Spleen (tissue), 11 donors: Measurements from ENCODE around the gene MOG. TPM values are rescaled to one million over a fixed set of nuclear protein-coding genes. Genes with fewer than 3 reads are reported as not detected.
A peak's percentile ranks its signal among the peaks of the same experiment; 100 is the strongest.

Experiments
- DNase-seq: peaks from one replicate; pipeline ENCODE4 v3.0.0-alpha.2; 2020
- H3K27ac ChIP-seq, 8 donors: fragments of 200-600 bp; sonication (generic) in 7 of 8; 1 replicate in 4 of 8; 2 replicates in 4 of 8; pipeline versions ENCODE4 v1.5.0 to v1.8.0; 2016 to 2021; ENCODE audit warnings: inconsistent platforms in 4 of 8, mild to moderate bottlenecking in 4 of 8, moderate library complexity in 1 of 8
- H3K27me3 ChIP-seq, 7 donors: fragments of 200-600 bp; sonication (generic) in 6 of 7; replicated peaks in 1 of 7; 1 replicate in 4 of 7; 2 replicates in 3 of 7; pipeline versions ENCODE4 v1.5.0 to v1.8.0; 2016 to 2021; ENCODE audit warnings: inconsistent platforms in 3 of 7, mild to moderate bottlenecking in 1 of 7
- H3K36me3 ChIP-seq, 6 donors: fragments of 200-600 bp; sonication (generic) in 5 of 6; 1 replicate in 4 of 6; 2 replicates in 2 of 6; pipeline versions ENCODE4 v1.5.0 to v1.8.0; 2016 to 2021; ENCODE audit warnings: inconsistent platforms in 2 of 6
- H3K4me1 ChIP-seq, 6 donors: fragments of 200-600 bp; sonication (generic) in 5 of 6; 1 replicate in 3 of 6; 2 replicates in 3 of 6; pipeline versions ENCODE4 v1.5.0 to v1.8.0; 2016 to 2021; ENCODE audit warnings: inconsistent platforms in 3 of 6
- H3K4me3 ChIP-seq, 8 donors: fragments of 200-600 bp; sonication (generic) in 7 of 8; 1 replicate in 4 of 8; 2 replicates in 4 of 8; pipeline versions ENCODE4 v1.5.0 to v1.8.0; 2016 to 2021; ENCODE audit warnings: inconsistent platforms in 4 of 8, mild to moderate bottlenecking in 4 of 8, moderate library complexity in 2 of 8
- H3K9me3 ChIP-seq, 8 donors: fragments of 200-600 bp; sonication (generic) in 7 of 8; 1 replicate in 4 of 8; 2 replicates in 4 of 8; pipeline versions ENCODE4 v1.5.0 to v1.8.0; 2016 to 2021; ENCODE audit warnings: inconsistent platforms in 4 of 8
- POLR2A ChIP-seq, 3 donors: fragments of 450-650 bp; IDR thresholded peaks; one replicate each; pipeline ENCODE4 v1.5.1; 2017; ENCODE audit warnings: antibody characterized with exemption in 3 of 3, mild to moderate bottlenecking in 1 of 3
- POLR2AphosphoS5 ChIP-seq, 3 donors: sonication (generic); formaldehyde crosslinking; IDR thresholded peaks; one replicate each; pipeline ENCODE4 v1.5.1; 2017; ENCODE audit warnings: antibody characterized with exemption in 3 of 3
- WGBS, 5 donors: extraction: QIAGEN DNeasy Blood & Tissue Kit in 3 of 5; methylation state at CpG; one replicate each; pipeline versions ENCODE4 v1.1.5 to v1.1.7; 2013 to 2018; 5-methylcytosine and 5-hydroxymethylcytosine counted together
- intact Hi-C: fragments of 100-400 bp; cut with DNase I; formaldehyde crosslinking; loops from one replicate; pipeline ENCODE4 v1.15.0; 2023; ENCODE audit warnings: low total_unique reads
- polyA plus RNA-seq, 3 donors: library from polyadenylated mRNA; stranded (reverse); fragments of 200-250 nt; gene quantifications; one replicate each; pipeline ENCODE4 v1.2.1, GENCODE V29; 2013
- total RNA-seq, 7 donors: library from RNA; depleted of rRNA in 3 of 7; stranded (reverse); fragments of >200 nt in 3 of 7; fragmentation: NEBNext Ultra II Directional in 4 of 7; extraction: Animal tissue kit (Norgen Biotek cat#: 25700) in 4 of 7; gene quantifications; one replicate each; pipeline versions ENCODE4 v1.1.0 to v1.2.1, GENCODE V29; 2016 to 2021
- TF ChIP-seq, protein P1 (sequence below), 11 experiments: fragments of 200-600 bp in 7 of 11; fragments of 450-650 bp in 4 of 11; sonication (generic) in 4 of 11; IDR thresholded peaks in 8 of 11; conservative IDR thresholded peaks in 3 of 11; 1 replicate in 7 of 11; 2 replicates in 4 of 11; pipeline versions ENCODE4 v1.4.0 to v1.8.0; 2016 to 2021; ENCODE audit warnings: antibody characterized with exemption in 11 of 11, inconsistent platforms in 4 of 11, mild to moderate bottlenecking in 1 of 11
- donor health status: healthy with polysubstance abuse.
- donor health status: DM: no; HTN: no; CAD: no; lungs with moderate emphysema.
- donor health status: DM: no; HTN: no; CAD: no.
- donor health status: Bipolar disorder and iron deficiency.
- donor health status: healthy.
- donor health status: DM: no; HTN: no; CAD: no.
- donor health status: DM: yes; HTN: yes; CAD: no.

MOG gene
- total and polyA plus RNA-seq, 10 donors: not detected

DNA sequence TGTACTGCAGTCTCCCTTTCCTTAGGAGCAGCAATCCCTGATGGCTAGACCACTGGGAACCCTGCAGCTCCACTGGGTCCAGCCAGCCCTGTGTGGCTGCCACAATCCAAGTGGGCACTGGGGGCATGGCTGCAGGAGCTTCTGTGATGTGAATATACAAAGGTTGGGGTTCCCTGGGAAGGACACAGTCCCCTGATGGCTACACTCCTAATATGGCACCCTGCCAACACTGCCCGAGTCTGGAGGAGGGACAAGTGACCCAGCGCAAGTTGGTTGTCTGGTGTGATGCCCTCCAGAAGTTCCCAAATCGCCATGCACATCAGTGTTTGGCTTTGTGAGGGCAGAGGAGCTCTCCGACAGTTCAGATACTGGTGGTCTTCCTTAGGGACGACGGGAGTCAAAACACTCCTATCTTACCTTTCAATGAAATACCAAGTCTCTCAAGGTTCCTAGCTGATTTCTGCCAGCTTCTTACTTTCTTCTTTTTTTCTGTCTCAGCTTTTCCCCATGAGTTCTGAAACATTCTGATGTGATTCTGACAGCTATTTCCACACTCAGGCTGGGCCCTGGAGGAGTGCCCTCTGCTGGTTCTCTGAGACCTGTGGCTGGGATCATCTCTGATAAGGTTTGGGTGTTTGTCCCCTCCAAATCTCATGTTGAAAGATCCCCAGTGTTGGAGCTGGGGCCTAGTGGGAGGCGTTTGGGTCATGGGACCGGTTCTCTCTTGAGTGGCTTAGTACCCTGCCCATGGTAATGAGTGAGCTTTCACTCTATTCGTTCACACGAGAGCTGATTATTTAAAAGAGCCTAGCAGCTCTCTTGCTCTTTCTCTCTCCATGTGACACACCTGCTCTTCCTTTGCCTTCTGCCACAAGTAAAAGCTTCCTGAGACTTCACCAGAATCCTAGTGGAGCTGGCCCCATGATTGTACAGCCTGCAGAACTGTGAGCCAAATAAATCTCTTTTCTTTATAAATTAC lies 39.5 kb downstream of the MOG start:
- Histone ChIP-seq H3K4me3 (no peak overlapping the region), H3K36me3 (no peaks in the 10 kb centered on the region), H3K27ac (no peak overlapping the region), H3K4me1 (no peaks in the 10 kb centered on the region), H3K27me3 (peaks cover 0 to 5% (median 0%) of the 10 kb centered on the region in 7 donors), H3K9me3 (peaks cover 0 to 23% (median 12%) of the 10 kb centered on the region in 8 donors)
- intact Hi-C loops: no loop called here
- no peak for DNase-seq
- TF ChIP-seq, protein P1, sequence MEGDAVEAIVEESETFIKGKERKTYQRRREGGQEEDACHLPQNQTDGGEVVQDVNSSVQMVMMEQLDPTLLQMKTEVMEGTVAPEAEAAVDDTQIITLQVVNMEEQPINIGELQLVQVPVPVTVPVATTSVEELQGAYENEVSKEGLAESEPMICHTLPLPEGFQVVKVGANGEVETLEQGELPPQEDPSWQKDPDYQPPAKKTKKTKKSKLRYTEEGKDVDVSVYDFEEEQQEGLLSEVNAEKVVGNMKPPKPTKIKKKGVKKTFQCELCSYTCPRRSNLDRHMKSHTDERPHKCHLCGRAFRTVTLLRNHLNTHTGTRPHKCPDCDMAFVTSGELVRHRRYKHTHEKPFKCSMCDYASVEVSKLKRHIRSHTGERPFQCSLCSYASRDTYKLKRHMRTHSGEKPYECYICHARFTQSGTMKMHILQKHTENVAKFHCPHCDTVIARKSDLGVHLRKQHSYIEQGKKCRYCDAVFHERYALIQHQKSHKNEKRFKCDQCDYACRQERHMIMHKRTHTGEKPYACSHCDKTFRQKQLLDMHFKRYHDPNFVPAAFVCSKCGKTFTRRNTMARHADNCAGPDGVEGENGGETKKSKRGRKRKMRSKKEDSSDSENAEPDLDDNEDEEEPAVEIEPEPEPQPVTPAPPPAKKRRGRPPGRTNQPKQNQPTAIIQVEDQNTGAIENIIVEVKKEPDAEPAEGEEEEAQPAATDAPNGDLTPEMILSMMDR (IDR thresholded peaks at IDR 0.05 in 8 of 11, conservative IDR thresholded peaks at IDR 0.05 in 3 of 11): no peak
- TF ChIP-seq POLR2AphosphoS5 (IDR thresholded peaks at IDR 0.05) (no peak), POLR2A (IDR thresholded peaks at IDR 0.05) (no peak)
- WGBS, 5 donors: 70 to 79% (median 74%) methylated on average over 10 of the region's 10 CpGs

DNA sequence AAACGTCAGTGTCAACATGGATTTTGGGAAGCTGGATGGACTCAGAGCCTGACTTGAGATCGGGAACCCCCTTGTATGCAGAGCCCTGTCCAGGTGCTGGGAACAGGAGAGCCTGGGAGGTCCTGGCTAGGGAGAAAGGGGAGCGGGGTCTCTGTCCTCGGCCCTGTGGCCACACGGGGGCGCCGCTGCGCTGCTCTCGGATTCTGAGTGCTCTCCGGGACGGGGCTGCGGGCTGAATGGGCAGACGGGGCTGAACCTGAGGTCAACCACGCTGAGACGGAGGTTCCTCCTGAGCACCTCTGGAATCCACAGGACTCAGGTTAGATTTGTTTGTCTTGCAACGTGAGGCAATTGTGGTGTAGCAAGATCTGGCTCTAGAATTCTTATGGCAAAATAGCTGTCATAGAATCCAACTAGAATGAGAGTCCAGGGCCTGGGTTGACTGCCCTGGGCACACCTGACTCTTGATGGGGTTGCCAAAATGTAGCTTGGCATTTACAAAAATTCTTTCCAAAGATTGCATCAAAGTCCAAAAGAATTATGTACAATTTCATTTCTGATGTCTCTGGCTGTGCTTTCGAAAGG lies 45.7 kb downstream of the MOG start:
- Histone ChIP-seq H3K36me3 (no peaks in the 10 kb centered on the region), H3K27me3 (peaks cover 0 to 18% (median 0%) of the 10 kb centered on the region in 7 donors), H3K4me1 (peaks cover 0 to 19% (median 3%) of the 10 kb centered on the region in 6 donors), H3K4me3 (no peak overlapping the region), H3K27ac (no peak overlapping the region), H3K9me3 (no peaks in the 10 kb centered on the region)
- WGBS, 5 donors: 8 to 36% (median 20%) methylated on average over 11 to 17 of the region's 17 CpGs
- intact Hi-C loops: no loop called here
- peak in 1 of 3 donors; percentile 68 for TF ChIP-seq POLR2AphosphoS5 (IDR thresholded peaks at IDR 0.05)
- no peak for TF ChIP-seq POLR2A (IDR thresholded peaks at IDR 0.05)
- TF ChIP-seq, protein P1 (IDR thresholded peaks at IDR 0.05 in 8 of 11, conservative IDR thresholded peaks at IDR 0.05 in 3 of 11): peak in 10 of 11 experiments; percentile 17 to 88 (median 54)
- peak; percentile 94 for DNase-seq

GRCh38 chr6:29705389-29706231 lies 48.7 kb downstream of the MOG start:
- Histone ChIP-seq H3K4me1 (peaks cover 0 to 45% (median 19%) of the 10 kb centered on the region in 6 donors), H3K36me3 (no peaks in the 10 kb centered on the region), H3K27ac (peak overlapping the region in 2 of 8 donors; percentile 41 to 85), H3K4me3 (no peak overlapping the region), H3K27me3 (peaks cover 0 to 18% (median 0%) of the 10 kb centered on the region in 7 donors), H3K9me3 (no peaks in the 10 kb centered on the region)
- 39 to 72% (median 41%) methylated on average over 10 of the region's 10 CpGs for WGBS, 5 donors
- intact Hi-C loops: loop anchor here (5.0 kb wide), 1 partner anchor 47 kb away; no protein-coding TSS in a partner anchor
- DNase-seq: no peak
- TF ChIP-seq POLR2AphosphoS5 (IDR thresholded peaks at IDR 0.05) (peak in 1 of 3 donors; percentile 25), POLR2A (IDR thresholded peaks at IDR 0.05) (no peak)
- TF ChIP-seq, protein P1 (IDR thresholded peaks at IDR 0.05 in 8 of 11, conservative IDR thresholded peaks at IDR 0.05 in 3 of 11): peak; percentile 29 to 82 (median 65)
